Thyroid gland (tissue), 4 donors: ENCODE results near the gene C7orf25. TPM values are rescaled to one million over a fixed set of nuclear protein-coding genes. Genes with fewer than 3 reads are reported as not detected.

ENCODE experiments used
- DNase-seq, 2 donors: peaks; one replicate each; pipeline ENCODE4 v3.0.0-alpha.2; 2019
- H3K27ac ChIP-seq, 3 donors: fragments of 200-600 bp; sonication (generic); 1 replicate in 2 of 3; 2 replicates in 1 of 3; pipeline ENCODE4 v1.5.1; 2016 to 2019; ENCODE audit warnings: mild to moderate bottlenecking in 1 of 3, moderate library complexity in 1 of 3
- H3K27me3 ChIP-seq: fragments of 200-600 bp; sonication (generic); one replicate; pipeline ENCODE4 v1.5.1; 2019
- H3K36me3 ChIP-seq, 2 donors: fragments of 200-600 bp; sonication (generic); one replicate each; pipeline ENCODE4 v1.5.1; 2016 to 2019
- H3K4me1 ChIP-seq, 2 donors: fragments of 200-600 bp; sonication (generic); one replicate each; pipeline ENCODE4 v1.5.1; 2017 to 2019
- H3K4me3 ChIP-seq, 3 donors: fragments of 200-600 bp; sonication (generic); replicated peaks in 1 of 3; 1 replicate in 2 of 3; 2 replicates in 1 of 3; pipeline ENCODE4 v1.5.1; 2016; ENCODE audit warnings: mild to moderate bottlenecking in 1 of 3
- H3K9me3 ChIP-seq: fragments of 200-600 bp; sonication (generic); one replicate; pipeline ENCODE4 v1.5.1; 2017
- POLR2A ChIP-seq, 2 donors: fragments of 450-650 bp; IDR thresholded peaks; one replicate each; pipeline ENCODE4 v1.6.1; 2017; ENCODE audit warnings: antibody characterized with exemption in 2 of 2, mild to moderate bottlenecking in 2 of 2, moderate library complexity in 1 of 2
- WGBS, 2 donors: methylation state at CpG; one replicate each; pipeline ENCODE4 v1.1.5; 2017; 5-methylcytosine and 5-hydroxymethylcytosine counted together
- intact Hi-C: fragments of 100-400 bp; cut with DNase I; formaldehyde crosslinking; loops from one replicate; pipeline ENCODE4 v1.15.1; 2023
- total RNA-seq, 4 donors: library from RNA; depleted of rRNA; stranded (reverse); fragments of >200 nt; gene quantifications; one replicate each; pipeline ENCODE4 v1.2.3, GENCODE V29; 2016
- TF ChIP-seq, protein P1 (sequence below), 6 experiments: fragments of 200-600 bp in 3 of 6; fragments of 450-650 bp in 3 of 6; sonication (generic) in 3 of 6; IDR thresholded peaks; one replicate each; pipeline ENCODE4 v1.5.1; 2016 to 2019; ENCODE audit warnings: antibody characterized with exemption in 6 of 6, mild to moderate bottlenecking in 2 of 6, inconsistent platforms in 1 of 6, moderate library complexity in 1 of 6

The C7orf25 gene
- total RNA-seq, 4 donors from 2014 or later: 12.5 to 18.9 (median 14.9) TPM

DNA sequence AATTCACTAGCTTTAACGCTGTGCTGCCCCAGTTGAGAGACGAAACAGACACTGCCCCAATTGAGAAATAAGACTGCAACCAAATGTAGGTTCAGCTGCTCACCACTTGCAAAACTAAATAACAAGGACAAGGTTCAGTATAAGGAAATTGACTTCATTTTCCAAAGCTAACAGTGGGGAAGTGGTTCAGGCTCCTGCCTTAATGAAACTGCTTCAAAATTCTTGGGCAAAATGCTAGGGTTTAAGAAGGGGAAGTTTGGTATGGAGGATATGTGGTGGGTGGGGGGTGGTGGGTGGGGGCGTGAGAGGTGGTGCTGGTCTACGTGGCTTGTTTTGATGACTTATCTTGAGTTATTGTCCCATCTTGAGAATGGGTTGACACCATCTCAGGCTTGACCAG, 42.1 kb upstream of the C7orf25 start:
- no peak overlapping the region for H3K4me3 ChIP-seq
- 92 to 93% methylated on average over 4 of the region's 4 CpGs for WGBS, 2 donors

DNA sequence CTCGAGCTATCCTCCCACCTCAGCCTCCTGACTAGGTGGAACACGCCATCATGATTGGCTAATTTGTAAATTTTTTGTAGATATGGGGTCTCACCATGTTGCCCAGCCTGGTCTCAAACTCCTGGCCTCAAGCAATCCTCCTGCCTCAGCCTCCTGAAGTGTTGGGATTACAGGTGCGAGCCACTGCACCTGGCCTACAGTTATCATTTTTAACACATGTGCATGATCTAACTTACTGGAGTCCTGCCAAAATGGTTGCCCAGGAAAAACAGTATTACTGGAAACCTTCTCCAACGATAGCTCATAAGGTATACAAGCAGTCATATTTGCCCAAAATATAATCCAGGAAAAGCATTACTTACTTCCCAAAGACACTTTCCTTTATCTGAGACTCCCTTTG, 40.5 kb upstream of the C7orf25 start:
- TF ChIP-seq POLR2A (IDR thresholded peaks at IDR 0.05): no peak
- TF ChIP-seq, protein P1, sequence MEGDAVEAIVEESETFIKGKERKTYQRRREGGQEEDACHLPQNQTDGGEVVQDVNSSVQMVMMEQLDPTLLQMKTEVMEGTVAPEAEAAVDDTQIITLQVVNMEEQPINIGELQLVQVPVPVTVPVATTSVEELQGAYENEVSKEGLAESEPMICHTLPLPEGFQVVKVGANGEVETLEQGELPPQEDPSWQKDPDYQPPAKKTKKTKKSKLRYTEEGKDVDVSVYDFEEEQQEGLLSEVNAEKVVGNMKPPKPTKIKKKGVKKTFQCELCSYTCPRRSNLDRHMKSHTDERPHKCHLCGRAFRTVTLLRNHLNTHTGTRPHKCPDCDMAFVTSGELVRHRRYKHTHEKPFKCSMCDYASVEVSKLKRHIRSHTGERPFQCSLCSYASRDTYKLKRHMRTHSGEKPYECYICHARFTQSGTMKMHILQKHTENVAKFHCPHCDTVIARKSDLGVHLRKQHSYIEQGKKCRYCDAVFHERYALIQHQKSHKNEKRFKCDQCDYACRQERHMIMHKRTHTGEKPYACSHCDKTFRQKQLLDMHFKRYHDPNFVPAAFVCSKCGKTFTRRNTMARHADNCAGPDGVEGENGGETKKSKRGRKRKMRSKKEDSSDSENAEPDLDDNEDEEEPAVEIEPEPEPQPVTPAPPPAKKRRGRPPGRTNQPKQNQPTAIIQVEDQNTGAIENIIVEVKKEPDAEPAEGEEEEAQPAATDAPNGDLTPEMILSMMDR (IDR thresholded peaks at IDR 0.05): no peak
- Histone ChIP-seq H3K4me3 (no peak overlapping the region), H3K9me3 (no peaks in the 10 kb centered on the region), H3K27ac (no peak overlapping the region), H3K27me3 (no peaks in the 10 kb centered on the region), H3K36me3 (no peaks in the 10 kb centered on the region), H3K4me1 (no peaks in the 10 kb centered on the region)
- DNase-seq: no peak
- intact Hi-C loops: no loop called here
- whole genome bisulfite sequencing, 2 donors: 85 to 86% methylated on average over 4 of the region's 4 CpGs

More for the DNA sequence above, 42.1 kb upstream of the C7orf25 start:
- Histone ChIP-seq H3K27me3 (no peaks in the 10 kb centered on the region), H3K27ac (no peak overlapping the region), H3K9me3 (no peaks in the 10 kb centered on the region), H3K36me3 (no peaks in the 10 kb centered on the region), H3K4me1 (no peaks in the 10 kb centered on the region)
- no peak for DNase-seq
- intact Hi-C loops: no loop called here
- TF ChIP-seq, protein P1 (IDR thresholded peaks at IDR 0.05): no peak
- TF ChIP-seq POLR2A (IDR thresholded peaks at IDR 0.05): no peak

DNA sequence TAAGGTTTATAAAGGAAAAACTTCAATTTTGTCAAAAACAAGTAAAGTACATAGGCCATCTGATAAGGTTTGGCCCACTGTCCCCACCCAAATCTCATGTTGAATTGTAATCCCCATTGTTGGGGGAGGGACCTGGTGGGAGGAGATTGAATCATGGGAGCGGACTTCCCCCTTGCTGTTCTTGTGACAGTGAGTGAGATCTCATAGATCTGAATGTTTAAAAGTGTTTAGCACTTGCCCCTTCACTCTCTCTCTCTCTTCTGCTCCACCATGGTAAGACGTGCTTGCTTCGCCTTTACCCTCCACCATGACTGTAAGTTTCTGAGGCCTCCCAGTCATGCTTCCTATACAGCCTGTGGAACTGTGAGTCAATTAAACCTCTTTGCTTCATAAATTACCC, 38.5 kb upstream of the C7orf25 start:
- DNase-seq: no peak
- H3K36me3 ChIP-seq: no peaks in the 10 kb centered on the region
- no peak for TF ChIP-seq POLR2A (IDR thresholded peaks at IDR 0.05)
- H3K27ac ChIP-seq: no peak overlapping the region
- H3K4me3 ChIP-seq: no peak overlapping the region
- H3K9me3 ChIP-seq: no peaks in the 10 kb centered on the region
- no peaks in the 10 kb centered on the region for H3K27me3 ChIP-seq
- 64 to 78% methylated on average over 3 of the region's 3 CpGs for WGBS, 2 donors
- no peaks in the 10 kb centered on the region for H3K4me1 ChIP-seq
- intact Hi-C loops: no loop called here

DNA sequence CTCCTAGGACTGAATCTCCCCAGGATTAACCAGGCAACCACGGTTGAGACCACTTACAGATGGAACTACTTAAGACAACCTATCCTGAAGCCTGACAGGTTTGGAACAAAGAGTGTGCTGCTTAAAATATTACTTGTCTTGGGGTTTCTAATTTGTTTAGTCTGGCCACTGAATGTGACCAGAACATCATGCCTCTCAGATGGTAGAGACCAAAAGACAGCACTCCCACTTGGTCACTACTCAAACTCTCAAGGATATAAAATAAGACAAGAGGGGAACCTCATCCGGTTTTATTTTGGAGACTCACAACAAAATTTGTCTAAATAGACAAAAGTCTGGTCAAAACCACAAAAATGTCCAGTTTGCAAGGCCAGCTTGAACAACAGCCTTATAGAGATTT, 35.7 kb upstream of the C7orf25 start:
- intact Hi-C loops: loop anchor here (10.0 kb wide), 1 partner anchor 517 kb away; no protein-coding TSS in a partner anchor
- Histone ChIP-seq H3K9me3 (no peaks in the 10 kb centered on the region), H3K4me1 (no peaks in the 10 kb centered on the region), H3K4me3 (no peak overlapping the region), H3K27ac (no peak overlapping the region), H3K27me3 (no peaks in the 10 kb centered on the region), H3K36me3 (no peaks in the 10 kb centered on the region)
- no peak for DNase-seq
- TF ChIP-seq, protein P1 (IDR thresholded peaks at IDR 0.05): no peak
- TF ChIP-seq POLR2A (IDR thresholded peaks at IDR 0.05): no peak
- WGBS, 2 donors: 69 to 72% methylated on average over 2 of the region's 2 CpGs

DNA sequence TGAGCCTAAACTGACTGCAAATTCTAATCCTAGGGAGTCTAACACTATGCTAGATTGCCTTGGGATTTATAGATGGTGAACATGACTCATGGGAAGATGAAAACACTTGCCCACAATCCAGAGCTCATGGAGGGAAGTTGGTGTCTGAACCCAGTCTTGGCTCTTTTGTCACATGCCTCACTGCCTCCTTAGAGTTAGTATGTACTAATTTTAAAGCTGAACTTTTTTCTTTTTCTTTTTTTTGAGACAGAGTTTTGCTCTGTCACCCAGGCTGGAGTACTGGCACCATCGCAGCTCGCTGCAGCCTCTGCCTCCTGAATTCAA, 34.7 kb upstream of the C7orf25 start:
- no peak for TF ChIP-seq POLR2A (IDR thresholded peaks at IDR 0.05)
- TF ChIP-seq, protein P1 (IDR thresholded peaks at IDR 0.05): no peak
- intact Hi-C loops: loop anchor here (10.0 kb wide), 1 partner anchor 518 kb away; no protein-coding TSS in a partner anchor
- no peaks in the 10 kb centered on the region for H3K36me3 ChIP-seq
- H3K27ac ChIP-seq: no peak overlapping the region
- no peak for DNase-seq
- WGBS, 2 donors: 97 to 100% methylated on average over 2 of the region's 2 CpGs
- no peaks in the 10 kb centered on the region for H3K4me1 ChIP-seq
- H3K27me3 ChIP-seq: no peaks in the 10 kb centered on the region
- H3K9me3 ChIP-seq: no peaks in the 10 kb centered on the region
- no peak overlapping the region for H3K4me3 ChIP-seq
